Hematopoietic multipotent progenitor cell treated with erythropoietin and hydrocortisone succinate and interleukin-3 and kit ligand, for 4 days (in vitro differentiated cells): ENCODE measurements around the gene AGBL4.

Experiments
- DNase-seq: peaks from one replicate; pipeline ENCODE4 v3.0.0-alpha.2; 2015

AGBL4 gene

DNA sequence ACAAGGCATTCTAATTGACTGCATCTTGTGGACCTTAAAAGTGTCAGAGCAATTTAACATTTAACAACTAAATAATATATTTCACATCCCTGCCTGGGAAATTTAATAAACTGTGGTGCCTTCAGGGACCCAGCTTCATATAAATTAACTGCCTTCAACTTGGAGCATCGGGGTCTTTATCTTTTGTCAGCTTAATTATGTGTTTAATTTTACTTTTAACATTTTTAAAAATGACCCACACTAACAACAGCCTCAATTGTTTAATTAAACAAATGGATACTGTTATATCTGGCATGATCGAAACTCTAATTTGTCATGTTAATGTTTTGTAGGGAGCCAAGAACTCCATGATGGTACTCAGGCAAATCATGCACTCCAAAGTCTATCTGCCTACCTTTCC lies 857.7 kb downstream of the AGBL4 start:
- DNase-seq, result no peak

DNA sequence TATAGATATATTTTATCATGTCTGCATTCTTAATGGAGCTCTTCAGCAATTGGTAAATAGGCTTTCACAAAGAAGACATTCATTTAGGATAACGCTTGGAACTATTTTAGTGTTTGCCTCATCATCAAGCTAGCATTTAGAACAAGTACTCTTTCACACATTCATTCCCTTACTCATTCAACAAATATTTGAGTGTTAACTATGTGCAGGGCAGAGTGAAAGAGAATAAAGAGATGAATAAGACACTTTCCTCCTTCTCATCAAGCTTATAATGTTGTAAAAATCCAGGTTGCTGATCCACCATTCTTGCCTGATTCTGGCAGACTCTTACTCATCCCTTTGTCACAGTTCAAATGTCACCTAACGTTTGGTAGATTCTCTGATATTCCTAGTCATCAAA lies 860.7 kb downstream of the AGBL4 start:
- DNase-seq, result no peak

- no peak for DNase-seq
These were observed 863.1 kb downstream of the AGBL4 start for GRCh38 chr1:49160677-49161076.

DNA sequence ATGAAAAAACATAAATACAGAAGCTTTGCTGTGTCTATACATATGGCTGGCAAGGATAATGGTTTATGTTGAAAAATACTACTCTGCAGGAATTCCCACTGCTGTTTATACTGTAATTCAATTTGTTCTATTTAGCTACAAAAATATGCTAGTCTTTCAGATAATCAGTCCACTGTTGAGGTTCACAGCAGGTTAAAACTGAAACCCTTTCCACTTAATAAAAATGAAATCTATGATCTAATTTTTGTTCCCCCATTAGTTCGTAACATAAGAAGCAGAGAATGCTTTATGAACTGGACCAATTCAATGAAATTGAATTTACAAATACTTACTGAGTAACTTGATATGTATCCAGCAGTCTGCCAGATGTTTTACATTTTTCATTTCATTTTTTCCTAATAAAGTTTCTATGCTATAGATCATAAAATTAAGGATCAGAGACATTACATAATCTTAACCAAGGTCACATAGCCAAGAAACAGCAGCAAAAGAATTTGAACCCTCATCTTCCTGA lies 887.0 kb downstream of the AGBL4 start:
- DNase-seq, result no peak

DNA sequence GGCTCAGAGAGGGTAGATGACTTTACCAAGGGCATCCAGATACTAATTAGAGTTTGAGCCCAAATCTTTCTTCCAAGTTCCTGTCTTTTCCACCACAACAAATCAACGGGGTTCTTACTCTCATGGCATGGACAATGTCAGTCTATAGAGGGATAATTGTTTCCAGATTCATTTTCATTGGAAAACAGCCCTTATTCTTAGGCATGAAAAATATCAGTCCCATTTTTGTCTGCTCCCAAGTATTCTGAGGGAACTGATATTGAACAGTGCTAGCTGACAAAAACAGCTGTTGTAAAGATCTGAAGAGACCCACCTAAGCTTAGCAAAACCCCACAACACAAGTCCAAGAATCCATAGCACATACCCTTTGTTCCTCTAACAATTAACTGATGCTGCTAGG lies 898.0 kb downstream of the AGBL4 start:
- DNase-seq, result no peak

DNA sequence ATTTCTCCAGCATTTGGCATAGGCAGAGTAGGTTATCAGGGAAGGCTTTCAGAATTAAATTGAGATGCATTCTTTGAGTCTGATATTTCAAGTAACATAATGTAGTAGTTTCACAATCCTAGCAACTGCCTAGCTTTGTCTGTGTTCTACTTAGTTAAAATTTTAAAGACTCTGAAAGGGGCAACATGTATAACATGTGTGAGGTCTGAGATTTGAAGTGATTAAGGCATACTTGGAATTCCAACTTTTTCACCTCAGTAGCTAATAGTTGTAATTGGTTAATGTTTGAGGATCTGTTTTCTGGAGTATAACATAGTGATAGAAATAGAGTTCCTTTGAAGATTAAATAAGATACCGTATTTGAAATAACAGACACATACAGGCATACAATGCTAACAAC lies 911.8 kb downstream of the AGBL4 start:
- no peak for DNase-seq

GRCh38 chr1:49106445-49106844 lies 917.3 kb downstream of the AGBL4 start:
- no peak for DNase-seq

GRCh38 chr1:49104575-49104974 lies 919.2 kb downstream of the AGBL4 start:
- no peak for DNase-seq

- no peak for DNase-seq
These were observed 921.0 kb downstream of the AGBL4 start for GRCh38 chr1:49102752-49103151.

DNA sequence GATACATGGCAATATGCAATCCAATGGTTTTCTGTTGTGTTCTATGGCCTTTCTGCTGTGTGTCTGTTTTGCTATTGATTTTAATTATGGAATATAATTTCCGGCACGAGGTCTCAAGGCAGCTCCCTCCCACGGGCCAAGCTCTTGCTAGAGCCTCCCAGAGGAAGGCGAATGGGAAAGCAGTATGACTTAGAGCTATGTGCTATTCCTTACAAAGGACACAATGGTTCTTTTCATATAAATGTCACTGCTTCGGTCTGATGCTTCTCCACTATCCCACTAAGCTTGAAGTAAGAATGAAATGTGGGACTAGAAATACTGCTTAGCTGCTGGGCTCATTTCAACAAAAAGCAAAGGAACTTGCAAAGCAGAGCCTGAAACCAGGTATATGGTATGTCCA lies 924.9 kb downstream of the AGBL4 start:
- DNase-seq, result no peak

DNA sequence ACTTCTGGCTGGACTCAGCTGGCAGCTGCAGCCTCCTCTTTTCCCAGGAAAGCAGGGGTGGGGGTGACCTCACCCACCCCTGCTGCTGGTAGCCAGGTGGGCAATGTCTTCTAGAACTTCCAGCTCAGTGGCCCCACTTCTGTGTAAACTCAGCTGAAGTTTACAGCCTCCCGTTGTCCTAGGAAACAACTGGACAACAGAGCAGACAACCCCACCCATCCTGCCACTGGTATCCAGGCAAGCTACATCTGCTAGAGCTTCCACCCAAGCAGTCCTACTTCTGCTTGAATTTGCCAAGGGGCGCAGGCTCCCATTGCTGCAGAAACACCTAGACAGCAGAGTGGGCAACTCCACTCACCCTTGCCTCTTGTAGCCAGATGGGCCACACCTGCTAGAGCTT lies 937.4 kb downstream of the AGBL4 start:
- DNase-seq, result no peak

DNA sequence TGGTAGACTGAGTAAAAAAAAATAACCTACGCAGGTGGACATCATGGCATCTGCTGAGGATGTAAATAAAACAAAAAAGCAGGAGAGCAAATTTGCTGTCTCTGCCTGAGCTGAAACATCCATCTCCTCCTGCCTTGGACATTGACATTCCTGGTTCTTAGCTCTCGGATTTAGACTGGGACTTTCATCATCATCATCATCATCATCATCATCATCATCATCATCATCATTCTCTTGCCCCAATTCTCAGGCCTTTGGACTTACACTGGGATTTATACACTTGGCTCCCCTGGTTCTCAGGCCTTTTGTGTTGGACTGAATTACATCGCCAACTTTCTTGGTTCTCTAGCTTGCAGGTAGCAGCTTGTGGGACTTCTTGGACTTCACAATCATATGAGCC lies 938.7 kb downstream of the AGBL4 start:
- no peak for DNase-seq

GRCh38 chr1:49060766-49061165 lies 963.0 kb downstream of the AGBL4 start:
- no peak for DNase-seq

- DNase-seq, result no peak
These were observed 964.7 kb downstream of the AGBL4 start for GRCh38 chr1:49059087-49059486.

DNA sequence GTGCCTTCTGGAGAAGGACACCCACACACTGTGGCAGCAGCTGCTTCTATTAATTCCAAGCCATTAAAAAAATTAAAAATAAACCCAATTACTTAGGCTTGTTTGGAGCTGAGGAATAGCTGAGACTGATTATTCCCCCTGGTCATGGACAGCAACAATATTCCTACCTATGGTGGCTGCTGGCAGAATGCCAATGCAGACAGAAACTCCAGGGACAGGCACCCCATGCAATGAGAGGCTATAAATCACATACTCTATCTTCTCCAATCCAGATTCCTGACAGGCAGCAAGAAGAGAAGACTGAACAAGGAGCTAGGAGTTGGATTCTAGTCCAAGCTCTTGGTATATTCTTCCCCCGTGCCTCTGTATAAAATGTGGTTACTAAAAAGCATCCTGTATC lies 971.7 kb downstream of the AGBL4 start:
- no peak for DNase-seq

DNA sequence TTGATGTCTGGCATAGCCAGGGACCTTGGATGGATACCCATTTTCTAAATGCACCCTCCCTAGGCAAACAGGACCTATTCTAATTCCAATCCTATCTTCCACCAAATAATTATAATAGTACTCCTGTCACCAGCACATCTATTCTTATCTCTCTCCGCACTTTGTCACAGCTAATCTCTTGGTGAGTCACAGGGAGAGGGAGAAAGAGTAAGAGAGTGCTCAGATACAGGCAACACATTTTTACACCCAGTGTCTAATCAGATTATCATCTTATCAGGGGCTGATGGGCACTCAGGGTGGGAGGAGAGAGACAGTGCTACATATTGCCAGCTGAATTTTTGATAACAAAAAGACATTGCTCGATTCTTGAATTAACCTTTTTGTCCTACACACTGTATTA lies 972.1 kb downstream of the AGBL4 start:
- DNase-seq, result peak; percentile 0

DNA sequence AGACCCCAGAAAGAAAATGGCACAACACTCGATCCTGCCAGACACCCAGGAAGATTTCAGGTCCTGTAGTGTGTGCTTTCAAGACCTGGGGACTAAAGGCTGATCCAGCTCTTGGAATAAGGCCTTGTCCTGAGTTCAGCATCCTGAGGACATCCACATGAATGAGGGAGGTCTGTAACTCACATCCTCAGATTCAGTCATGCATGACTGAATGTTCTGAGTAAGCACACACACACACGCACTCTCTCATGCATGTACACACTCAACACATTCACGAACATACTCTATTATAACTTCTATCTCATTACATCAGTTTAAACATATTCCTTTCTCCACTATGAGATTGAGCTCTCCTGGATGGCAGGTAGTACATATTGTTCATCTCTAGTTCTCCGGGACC lies 973.7 kb downstream of the AGBL4 start:
- DNase-seq, result no peak

DNA sequence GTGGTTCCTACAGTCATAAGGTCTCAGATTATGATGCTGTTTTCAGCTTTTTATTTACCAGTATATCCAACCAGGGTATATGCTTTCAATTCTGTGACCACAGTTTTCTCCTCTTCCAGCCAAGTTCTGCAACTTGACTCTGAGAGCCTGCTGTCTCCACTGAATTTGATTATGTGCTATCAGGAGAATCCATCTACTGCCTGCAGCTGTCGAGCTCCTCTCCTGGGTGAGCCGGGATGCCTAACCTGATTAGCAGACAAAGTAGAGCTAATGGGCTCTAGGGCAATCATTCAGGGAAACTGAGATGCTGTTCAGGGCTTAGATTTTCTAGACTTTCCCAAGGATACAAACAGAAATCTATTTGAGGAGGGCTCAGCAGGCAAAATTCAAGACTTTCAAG lies 975.6 kb downstream of the AGBL4 start:
- DNase-seq, result no peak

GRCh38 chr1:49046305-49046704 lies 977.4 kb downstream of the AGBL4 start:
- DNase-seq, result no peak

DNA sequence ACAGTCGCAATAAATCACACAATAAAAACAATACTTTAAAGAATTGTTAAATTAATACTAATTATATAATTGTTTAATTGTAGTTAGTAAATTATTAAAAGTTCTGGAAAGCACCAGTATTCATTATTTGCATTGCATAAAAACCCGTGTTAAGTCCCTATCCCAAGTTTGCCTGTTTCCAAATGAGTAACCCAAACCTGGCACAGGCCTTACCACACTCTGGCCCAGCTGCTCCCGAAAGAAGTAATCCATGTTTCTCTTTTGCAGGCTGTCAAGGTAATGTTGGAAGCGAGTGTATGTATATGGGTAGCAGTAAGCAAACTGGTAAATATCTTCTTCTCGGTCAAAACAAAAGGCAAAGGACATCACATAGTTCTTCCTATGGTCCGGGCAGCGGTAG lies 978.4 kb downstream of the AGBL4 start:
- DNase-seq, result no peak

GRCh38 chr1:49036700-49037099 lies 987.1 kb downstream of the AGBL4 start:
- DNase-seq, result no peak

DNA sequence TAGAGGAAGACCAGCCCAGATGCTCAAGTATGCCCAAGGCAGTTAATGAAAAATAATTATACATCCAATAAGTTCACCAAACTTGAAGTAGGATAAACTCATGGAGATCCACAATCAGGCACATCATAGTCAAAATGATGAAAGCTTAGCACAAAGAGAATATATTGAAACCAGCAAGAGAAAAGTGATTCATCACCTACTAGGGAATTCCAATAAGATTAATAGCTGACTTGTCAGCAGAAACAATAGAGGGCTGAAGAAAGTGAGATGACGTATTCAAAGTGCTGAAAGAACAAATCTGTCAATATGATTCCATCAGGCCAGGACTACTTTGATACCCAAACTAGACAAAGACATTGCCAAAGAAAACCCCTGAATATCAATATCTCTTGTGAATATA lies 995.4 kb downstream of the AGBL4 start:
- no peak for DNase-seq

GRCh38 chr1:49026230-49026811 lies 997.4 kb downstream of the AGBL4 start:
- DNase-seq, result no peak

DNA sequence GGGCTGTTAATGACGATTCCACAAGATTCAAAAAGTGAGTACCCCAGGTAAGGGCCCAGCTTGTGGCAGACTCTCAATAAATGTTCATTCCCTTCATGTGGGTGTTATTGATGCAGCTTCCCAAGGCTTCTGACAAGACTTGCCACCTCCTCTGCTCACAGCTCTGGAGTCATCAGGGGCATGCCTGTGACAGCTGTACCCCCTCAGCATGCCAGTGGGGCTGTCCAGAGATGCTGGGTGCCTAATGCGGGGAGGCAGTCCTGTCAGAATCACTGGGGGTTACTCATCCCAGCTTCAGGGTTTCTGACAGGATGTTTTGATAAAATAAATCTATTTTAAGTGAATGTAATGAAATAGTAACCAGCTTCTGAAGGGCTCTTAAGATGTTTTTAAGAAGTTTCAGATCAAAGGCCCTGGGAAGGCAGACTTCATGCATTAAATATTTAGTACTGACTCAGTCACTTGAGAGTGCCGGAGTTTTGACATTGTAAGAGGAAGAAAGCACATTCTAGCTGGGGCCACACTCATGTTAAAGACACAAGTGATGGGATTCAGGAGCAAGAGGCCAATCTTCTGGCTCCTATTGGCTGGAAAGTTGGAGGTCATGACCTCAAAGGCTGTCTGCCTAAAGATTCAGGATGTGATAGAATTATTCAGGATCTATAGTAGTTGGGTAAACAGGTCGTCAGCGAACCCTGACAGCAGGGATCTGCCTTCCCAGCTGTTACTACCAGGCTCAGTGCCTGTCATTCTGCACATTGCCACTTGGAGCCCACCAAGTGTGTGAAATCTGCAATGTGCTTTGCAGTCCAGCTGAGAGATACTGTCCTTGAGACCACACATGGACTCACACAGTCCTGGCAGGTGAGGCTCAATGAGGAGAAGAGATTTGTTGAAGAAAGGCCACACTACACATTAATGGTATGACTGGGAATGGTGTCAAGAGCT lies 1007.5 kb downstream of the AGBL4 start:
- no peak for DNase-seq
